PFSK-1 (cell line): ENCODE measurements around the gene ITGAX.

Source experiments
- FOXP2 ChIP-seq: optimal IDR thresholded peaks from 2 replicates; pipeline ENCODE3; 2011; ENCODE audit warnings: borderline replicate concordance, control low read depth, inconsistent platforms; ENCODE audit not compliant: insufficient read depth; ENCODE audit errors: extremely low read length, extremely low read depth
- POLR2AphosphoS5 ChIP-seq: IDR thresholded peaks from 2 replicates; pipeline ENCODE4 v1.6.1; 2012; ENCODE audit warnings: low read depth, mild to moderate bottlenecking, control low read depth, low read length, moderate library complexity
- REST ChIP-seq, 2 experiments: IDR thresholded peaks; 2 replicates each; pipeline versions ENCODE4 v1.6.1 to v1.8.0; 2011 to 2012; ENCODE audit warnings: low read depth in 2 of 2, low read length in 2 of 2, control low read depth in 1 of 2, inconsistent platforms in 1 of 2, mild to moderate bottlenecking in 1 of 2, moderate library complexity in 1 of 2; ENCODE audit not compliant: insufficient read depth in 1 of 2
- SIN3A ChIP-seq: IDR thresholded peaks from 2 replicates; pipeline ENCODE4 v1.6.1; 2012; ENCODE audit warnings: mild to moderate bottlenecking, low read length, moderate library complexity, borderline replicate concordance; ENCODE audit not compliant: insufficient read depth
- TAF1 ChIP-seq: IDR thresholded peaks from 2 replicates; pipeline ENCODE4 v1.6.1; 2012; ENCODE audit warnings: low read length, control low read depth, borderline replicate concordance; ENCODE audit not compliant: insufficient read depth

ITGAX gene

GRCh38 chr16:31414706-31415105, 59.7 kb downstream of the ITGAX start:
- no peak for TF ChIP-seq SIN3A
- TF ChIP-seq REST (IDR thresholded peaks at IDR 0.05; ENCODE audit: insufficient read depth in 1 of 2, low read depth in 2 of 2, low read length in 2 of 2): no peak
- no peak for TF ChIP-seq POLR2AphosphoS5
- no peak for TF ChIP-seq FOXP2
- no peak for TF ChIP-seq TAF1

GRCh38 chr16:31416371-31416770, 61.4 kb downstream of the ITGAX start:
- TF ChIP-seq REST (IDR thresholded peaks at IDR 0.05; ENCODE audit: insufficient read depth in 1 of 2, low read depth in 2 of 2, low read length in 2 of 2) (no peak), TAF1 (no peak), SIN3A (no peak)

GRCh38 chr16:31417916-31418315, 62.9 kb downstream of the ITGAX start:
- TF ChIP-seq POLR2AphosphoS5: no peak

- TF ChIP-seq POLR2AphosphoS5: no peak
- TF ChIP-seq TAF1: no peak
- no peak for TF ChIP-seq REST (IDR thresholded peaks at IDR 0.05; ENCODE audit: insufficient read depth in 1 of 2, low read depth in 2 of 2, low read length in 2 of 2)
- TF ChIP-seq SIN3A: no peak
- TF ChIP-seq FOXP2: no peak
Observed at GRCh38 chr16:31420037-31420436, 65.1 kb downstream of the ITGAX start.

GRCh38 chr16:31421587-31421986, 66.6 kb downstream of the ITGAX start:
- TF ChIP-seq POLR2AphosphoS5: no peak
- TF ChIP-seq REST (IDR thresholded peaks at IDR 0.05; ENCODE audit: insufficient read depth in 1 of 2, low read depth in 2 of 2, low read length in 2 of 2): no peak
- no peak for TF ChIP-seq TAF1
- TF ChIP-seq FOXP2: no peak
- no peak for TF ChIP-seq SIN3A

GRCh38 chr16:31423241-31423640, 68.3 kb downstream of the ITGAX start:
- no peak for TF ChIP-seq FOXP2
- TF ChIP-seq POLR2AphosphoS5: no peak
- no peak for TF ChIP-seq REST (IDR thresholded peaks at IDR 0.05; ENCODE audit: insufficient read depth in 1 of 2, low read depth in 2 of 2, low read length in 2 of 2)
- TF ChIP-seq TAF1: no peak
- no peak for TF ChIP-seq SIN3A
